HG03064 (cell line): ENCODE results near the gene ARHGEF1.

Experiments
- ATAC-seq: cut with Tn5 transposase; IDR thresholded peaks from one replicate; pipeline ENCODE4 v1.9.1; 2021; ENCODE audit warnings: low read depth; ENCODE audit not compliant: unreplicated experiment

The ARHGEF1 gene

GRCh38 chr19:41947091-41947490 is 64.1 kb downstream of the ARHGEF1 start:
- ATAC-seq, result no peak

DNA sequence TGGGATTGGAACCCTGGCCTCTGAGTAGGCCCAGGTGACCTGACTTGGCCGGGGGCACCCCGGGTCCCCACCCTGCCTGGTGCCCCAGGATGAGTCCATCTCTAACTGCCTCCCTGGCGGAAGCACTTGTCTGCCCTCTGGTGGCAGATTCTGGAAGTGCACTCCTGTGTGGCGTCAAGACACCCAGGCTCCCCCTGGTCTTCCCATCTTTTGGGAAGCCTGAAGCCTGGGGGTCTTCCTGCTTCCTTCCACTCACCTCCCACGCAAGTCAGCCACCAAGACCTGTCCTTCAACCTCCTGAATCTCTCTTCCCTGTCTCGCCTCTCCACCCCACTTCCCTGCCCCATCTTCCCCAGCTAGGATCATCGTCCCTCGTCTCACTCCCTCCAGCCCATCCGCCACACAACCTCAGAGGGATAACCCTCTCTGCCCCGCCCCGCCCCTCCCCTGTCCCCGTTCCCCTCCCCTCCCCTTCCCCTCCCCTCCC is 68.7 kb downstream of the ARHGEF1 start:
- no peak for ATAC-seq

DNA sequence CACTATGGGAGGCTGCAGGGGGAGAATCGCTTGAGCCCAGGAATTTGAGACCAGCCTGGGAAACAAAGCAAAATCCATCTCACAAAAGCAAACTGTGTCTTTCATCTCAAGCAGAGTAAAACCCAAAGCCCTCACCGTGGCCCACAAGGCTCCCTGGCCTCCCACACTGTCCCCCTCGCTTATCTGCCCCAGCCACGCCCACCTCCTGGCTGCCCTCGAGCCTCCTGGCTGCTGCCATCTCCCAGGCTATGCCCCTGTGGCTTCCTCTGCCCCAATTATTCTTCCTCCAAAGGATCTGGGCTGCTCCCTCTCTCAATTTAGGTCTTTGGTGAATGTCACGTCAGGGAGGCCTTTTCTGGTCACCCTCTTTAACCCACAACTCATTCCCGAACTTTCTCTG is 72.5 kb downstream of the ARHGEF1 start:
- no peak for ATAC-seq

DNA sequence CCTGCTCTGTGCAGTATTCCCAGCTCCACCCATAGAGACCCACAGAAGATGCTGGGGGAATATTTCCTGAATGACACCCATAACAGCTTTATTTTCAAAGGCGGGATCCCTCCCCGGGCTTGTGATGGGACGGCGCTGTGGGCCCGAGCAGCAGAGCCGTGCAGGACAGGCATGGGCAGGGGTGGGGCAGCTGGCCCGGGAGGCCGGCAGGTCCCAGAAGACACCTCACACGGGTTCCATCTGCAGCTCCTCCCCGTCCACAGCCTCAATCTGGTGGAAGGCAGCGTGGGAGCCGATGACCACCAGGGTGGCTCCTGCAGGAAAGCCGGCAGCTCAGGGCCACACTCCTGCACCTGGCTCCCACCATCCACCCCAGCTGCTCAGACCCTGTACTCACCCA is 73.6 kb downstream of the ARHGEF1 start:
- no peak for ATAC-seq
